ENCODE data around the gene MAEA. TPM values are rescaled to one million over a fixed set of nuclear protein-coding genes. Genes with fewer than 3 reads are reported as not detected.

The MAEA gene
- total RNA-seq, 5 donors from 2014 or later (not counting 1 experiment from before 2014, with no cell fraction given) = 62.3 to 114 (median 87.2) TPM

- Mint-ChIP-seq H3K4me1 (peaks cover 61 to 75% (median 71%) of the 10 kb centered on the region in 3 donors), H3K9me3 (peaks cover 0 to 9% (median 0%) of the 10 kb centered on the region in 3 donors), H3K36me3 (no peaks in the 10 kb centered on the region), H3K27ac (peak overlapping the region; percentile 95 to 98), H3K4me3 (peak overlapping the region; percentile 55 to 92 (median 69)), H3K27me3 (no peaks in the 10 kb centered on the region)
- Histone ChIP-seq H3K36me3 (ENCODE audit: control insufficient read depth in 2 of 2, extremely low read depth in 1 of 2, insufficient read depth in 1 of 2, low read length in 1 of 2) (peaks cover 0 to 2% of the 10 kb centered on the region in 2 donors), H3K27me3 (replicated peaks in 1 of 2; ENCODE audit: control insufficient read depth in 2 of 2, extremely low read depth in 1 of 2, insufficient read depth in 2 of 2, low read length in 1 of 2) (no peaks in the 10 kb centered on the region), H3K27ac (ENCODE audit: low read length) (peak overlapping the region; percentile 73), H3K4me1 (ENCODE audit: control insufficient read depth in 1 of 2, extremely low read depth in 1 of 2, insufficient read depth in 2 of 2, low read length in 2 of 2) (peaks cover 10 to 49% of the 10 kb centered on the region in 2 experiments), H3K4me3 (ENCODE audit: control insufficient read depth in 1 of 2, extremely low read depth in 1 of 2, low read length in 1 of 2) (peak overlapping the region in 1 of 2 donors; percentile 3), H3K9me3 (no peaks in the 10 kb centered on the region)
- CTCF ChIA-PET = interaction anchor here in 1 of 2 donors (0.6 kb wide), 1 partner anchor 70 kb away, joined by 3 read pairs; no protein-coding TSS in a partner anchor
- WGBS (ENCODE audit: insufficient coverage) = 37% methylated on average over 4 of the region's 5 CpGs
- DNase-seq (peak in 3 of 35 experiments; percentile 15 to 40 (median 31)), ATAC-seq (replicated peaks in 1 of 4) (no peak)
- POLR2A ChIA-PET = interaction anchor here in 1 of 2 donors (0.6 kb wide), 1 partner anchor 620 kb away, joined by 3 read pairs; no protein-coding TSS in a partner anchor
Measured at GRCh38 chr4:1253831-1254230, 35.9 kb upstream of the MAEA start.

- POLR2A ChIA-PET = no interaction called here
- WGBS (ENCODE audit: insufficient coverage) = 82% methylated on average over 2 of the region's 4 CpGs
Measured at GRCh38 chr4:1255151-1255550, 34.5 kb upstream of the MAEA start.

GRCh38 chr4:1255699-1256098, 34.0 kb upstream of the MAEA start:
- Mint-ChIP-seq H3K27me3 (no peaks in the 10 kb centered on the region), H3K27ac (peak overlapping the region; percentile 80 to 84), H3K4me3 (no peak overlapping the region), H3K4me1 (peaks cover 64 to 75% (median 71%) of the 10 kb centered on the region in 3 donors), H3K9me3 (peaks cover 0 to 9% (median 0%) of the 10 kb centered on the region in 3 donors), H3K36me3 (no peaks in the 10 kb centered on the region)
- H3K4me1 ChIP-seq (ENCODE audit: control insufficient read depth in 1 of 2, extremely low read depth in 1 of 2, insufficient read depth in 2 of 2, low read length in 2 of 2) = peaks cover 2 to 37% of the 10 kb centered on the region in 2 experiments
- H3K9me3 ChIP-seq = no peaks in the 10 kb centered on the region
- DNase-seq (no peak), ATAC-seq (replicated peaks in 1 of 4) (no peak)
- H3K27me3 ChIP-seq (replicated peaks in 1 of 2; ENCODE audit: control insufficient read depth in 2 of 2, extremely low read depth in 1 of 2, insufficient read depth in 2 of 2, low read length in 1 of 2) = no peaks in the 10 kb centered on the region
- H3K4me3 ChIP-seq (ENCODE audit: control insufficient read depth in 1 of 2, extremely low read depth in 1 of 2, low read length in 1 of 2) = no peak overlapping the region
- peaks cover 0 to 2% of the 10 kb centered on the region in 2 donors for H3K36me3 ChIP-seq (ENCODE audit: control insufficient read depth in 2 of 2, extremely low read depth in 1 of 2, insufficient read depth in 1 of 2, low read length in 1 of 2)
- ChIA-PET POLR2A (no interaction called here), CTCF (interaction anchor here in 1 of 2 donors (0.5 kb wide), 1 partner anchor 142 kb away, joined by 3 read pairs; the partner anchor contains the start of gene RNF212)
- WGBS (ENCODE audit: insufficient coverage) = no CpG with 5 or more reads among the region's 2 CpGs
- H3K27ac ChIP-seq (ENCODE audit: low read length) = peak overlapping the region; percentile 73

More at GRCh38 chr4:1255151-1255550, 34.5 kb upstream of the MAEA start:
- H3K27ac Mint-ChIP-seq = peak overlapping the region; percentile 84 to 95
- Histone ChIP-seq H3K4me3 (ENCODE audit: control insufficient read depth in 1 of 2, extremely low read depth in 1 of 2, low read length in 1 of 2) (no peak overlapping the region), H3K9me3 (no peaks in the 10 kb centered on the region), H3K4me1 (ENCODE audit: control insufficient read depth in 1 of 2, extremely low read depth in 1 of 2, insufficient read depth in 2 of 2, low read length in 2 of 2) (peaks cover 6 to 42% of the 10 kb centered on the region in 2 experiments), H3K27me3 (replicated peaks in 1 of 2; ENCODE audit: control insufficient read depth in 2 of 2, extremely low read depth in 1 of 2, insufficient read depth in 2 of 2, low read length in 1 of 2) (no peaks in the 10 kb centered on the region), H3K27ac (ENCODE audit: low read length) (peak overlapping the region; percentile 73), H3K36me3 (ENCODE audit: control insufficient read depth in 2 of 2, extremely low read depth in 1 of 2, insufficient read depth in 1 of 2, low read length in 1 of 2) (peaks cover 0 to 2% of the 10 kb centered on the region in 2 donors)
- ATAC-seq (replicated peaks in 1 of 4) = no peak
- H3K36me3 Mint-ChIP-seq = no peaks in the 10 kb centered on the region
- peaks cover 64 to 75% (median 71%) of the 10 kb centered on the region in 3 donors for H3K4me1 Mint-ChIP-seq
- H3K4me3 Mint-ChIP-seq = no peak overlapping the region
- H3K9me3 Mint-ChIP-seq = peaks cover 0 to 9% (median 0%) of the 10 kb centered on the region in 3 donors
- H3K27me3 Mint-ChIP-seq = no peaks in the 10 kb centered on the region
- CTCF ChIA-PET = interaction anchor here in 1 of 2 donors (0.5 to 0.6 kb wide), 2 partner anchors 124 to 142 kb away, joined by 3 read pairs; partner anchors contain the start of gene RNF212
- DNase-seq = no peak

GRCh38 chr4:1258457-1258856, 31.2 kb upstream of the MAEA start:
- Histone ChIP-seq H3K36me3 (ENCODE audit: control insufficient read depth in 2 of 2, extremely low read depth in 1 of 2, insufficient read depth in 1 of 2, low read length in 1 of 2) (no peaks in the 10 kb centered on the region), H3K27me3 (replicated peaks in 1 of 2; ENCODE audit: control insufficient read depth in 2 of 2, extremely low read depth in 1 of 2, insufficient read depth in 2 of 2, low read length in 1 of 2) (no peaks in the 10 kb centered on the region), H3K4me1 (ENCODE audit: control insufficient read depth in 1 of 2, extremely low read depth in 1 of 2, insufficient read depth in 2 of 2, low read length in 2 of 2) (peaks cover 0 to 12% of the 10 kb centered on the region in 2 experiments), H3K27ac (ENCODE audit: low read length) (no peak overlapping the region), H3K9me3 (no peaks in the 10 kb centered on the region), H3K4me3 (ENCODE audit: control insufficient read depth in 1 of 2, extremely low read depth in 1 of 2, low read length in 1 of 2) (no peak overlapping the region)
- Mint-ChIP-seq H3K27ac (peak overlapping the region in 1 of 2 donors; percentile 31), H3K4me1 (peaks cover 44 to 49% (median 46%) of the 10 kb centered on the region in 3 donors), H3K27me3 (no peaks in the 10 kb centered on the region), H3K4me3 (no peak overlapping the region), H3K36me3 (no peaks in the 10 kb centered on the region), H3K9me3 (peaks cover 0 to 9% (median 0%) of the 10 kb centered on the region in 3 donors)
- WGBS (ENCODE audit: insufficient coverage) = no CpG with 5 or more reads among the region's 2 CpGs
- ChIA-PET POLR2A (no interaction called here), CTCF (no interaction called here)
- ATAC-seq (replicated peaks in 1 of 4) (no peak), DNase-seq (no peak)

- H3K9me3 ChIP-seq = no peaks in the 10 kb centered on the region
- ChIA-PET CTCF (no interaction called here), POLR2A (no interaction called here)
- no peaks in the 10 kb centered on the region for H3K27me3 Mint-ChIP-seq
- WGBS (ENCODE audit: insufficient coverage) = 60% methylated on average over 1 of the region's 4 CpGs
- peak overlapping the region; percentile 17 to 66 for H3K27ac Mint-ChIP-seq
- H3K9me3 Mint-ChIP-seq = peaks cover 0 to 9% (median 0%) of the 10 kb centered on the region in 3 donors
- H3K4me3 Mint-ChIP-seq = no peak overlapping the region
- H3K36me3 ChIP-seq (ENCODE audit: control insufficient read depth in 2 of 2, extremely low read depth in 1 of 2, insufficient read depth in 1 of 2, low read length in 1 of 2) = no peaks in the 10 kb centered on the region
- ATAC-seq (replicated peaks in 1 of 4) (no peak), DNase-seq (no peak)
- H3K27ac ChIP-seq (ENCODE audit: low read length) = no peak overlapping the region
- H3K27me3 ChIP-seq (replicated peaks in 1 of 2; ENCODE audit: control insufficient read depth in 2 of 2, extremely low read depth in 1 of 2, insufficient read depth in 2 of 2, low read length in 1 of 2) = no peaks in the 10 kb centered on the region
- no peaks in the 10 kb centered on the region for H3K4me1 ChIP-seq (ENCODE audit: control insufficient read depth in 1 of 2, extremely low read depth in 1 of 2, insufficient read depth in 2 of 2, low read length in 2 of 2)
- peaks cover 29 to 34% (median 31%) of the 10 kb centered on the region in 3 donors for H3K4me1 Mint-ChIP-seq
- H3K4me3 ChIP-seq (ENCODE audit: control insufficient read depth in 1 of 2, extremely low read depth in 1 of 2, low read length in 1 of 2) = no peak overlapping the region
- no peaks in the 10 kb centered on the region for H3K36me3 Mint-ChIP-seq
Measured at GRCh38 chr4:1259966-1260365, 29.7 kb upstream of the MAEA start.

GRCh38 chr4:1260418-1261106, 29.1 kb upstream of the MAEA start:
- H3K27ac ChIP-seq (ENCODE audit: low read length) = no peak overlapping the region
- Mint-ChIP-seq H3K27ac (peak overlapping the region in 1 of 2 donors; percentile 3), H3K4me3 (no peak overlapping the region), H3K27me3 (no peaks in the 10 kb centered on the region), H3K4me1 (peaks cover 25 to 28% (median 25%) of the 10 kb centered on the region in 3 donors), H3K36me3 (no peaks in the 10 kb centered on the region), H3K9me3 (peaks cover 0 to 9% (median 0%) of the 10 kb centered on the region in 3 donors)
- no peaks in the 10 kb centered on the region for H3K9me3 ChIP-seq
- no peaks in the 10 kb centered on the region for H3K4me1 ChIP-seq (ENCODE audit: control insufficient read depth in 1 of 2, extremely low read depth in 1 of 2, insufficient read depth in 2 of 2, low read length in 2 of 2)
- no peaks in the 10 kb centered on the region for H3K27me3 ChIP-seq (replicated peaks in 1 of 2; ENCODE audit: control insufficient read depth in 2 of 2, extremely low read depth in 1 of 2, insufficient read depth in 2 of 2, low read length in 1 of 2)
- no peak for ATAC-seq (replicated peaks in 1 of 4)
- DNase-seq = no peak
- ChIA-PET CTCF (no interaction called here), POLR2A (no interaction called here)
- H3K36me3 ChIP-seq (ENCODE audit: control insufficient read depth in 2 of 2, extremely low read depth in 1 of 2, insufficient read depth in 1 of 2, low read length in 1 of 2) = no peaks in the 10 kb centered on the region
- no peak overlapping the region for H3K4me3 ChIP-seq (ENCODE audit: control insufficient read depth in 1 of 2, extremely low read depth in 1 of 2, low read length in 1 of 2)
- WGBS (ENCODE audit: insufficient coverage) = 89% methylated on average over 22 of the region's 24 CpGs

Measured in T-cell (primary cell).